ENCODE results near the gene LACC1.

The LACC1 gene

GRCh38 chr13:43894438-43894837, 14.7 kb downstream of the LACC1 start:
- DNase-seq = no peak

GRCh38 chr13:43895940-43896339, 16.2 kb downstream of the LACC1 start:
- DNase-seq = no peak

- DNase-seq = no peak
Measured at GRCh38 chr13:43905435-43906031, 25.8 kb downstream of the LACC1 start.

GRCh38 chr13:43908156-43909126, 28.7 kb downstream of the LACC1 start:
- DNase-seq = no peak

GRCh38 chr13:43910856-43911255, 31.2 kb downstream of the LACC1 start:
- DNase-seq = no peak

- no peak for DNase-seq
Measured at GRCh38 chr13:43911278-43911677, 31.6 kb downstream of the LACC1 start.

- no peak for DNase-seq
Measured at GRCh38 chr13:43911871-43912270, 32.2 kb downstream of the LACC1 start.

GRCh38 chr13:43915451-43915850, 35.7 kb downstream of the LACC1 start:
- no peak for DNase-seq

GRCh38 chr13:43916828-43917227, 37.1 kb downstream of the LACC1 start:
- DNase-seq = no peak

GRCh38 chr13:43918636-43919035, 38.9 kb downstream of the LACC1 start:
- no peak for DNase-seq

GRCh38 chr13:43920965-43921674, 41.4 kb downstream of the LACC1 start:
- DNase-seq = no peak

GRCh38 chr13:43924549-43925245, 45.0 kb downstream of the LACC1 start:
- no peak for DNase-seq

GRCh38 chr13:43929947-43930346, 50.2 kb downstream of the LACC1 start:
- no peak for DNase-seq

GRCh38 chr13:43933378-43933777, 53.7 kb downstream of the LACC1 start:
- DNase-seq = no peak

GRCh38 chr13:43934273-43934672, 54.6 kb downstream of the LACC1 start:
- no peak for DNase-seq

- DNase-seq = no peak
Measured at GRCh38 chr13:43935878-43936277, 56.2 kb downstream of the LACC1 start.

GRCh38 chr13:43936647-43937046, 56.9 kb downstream of the LACC1 start:
- DNase-seq = no peak

- DNase-seq = no peak
Measured at GRCh38 chr13:43937839-43938238, 58.1 kb downstream of the LACC1 start.

- no peak for DNase-seq
Measured at GRCh38 chr13:43938449-43938848, 58.7 kb downstream of the LACC1 start.

GRCh38 chr13:43939086-43939485, 59.4 kb downstream of the LACC1 start:
- DNase-seq = no peak

GRCh38 chr13:43942286-43942685, 62.6 kb downstream of the LACC1 start:
- no peak for DNase-seq
